Psoas muscle (tissue), 8 donors: ENCODE data around the gene FAM171A1. TPM values are rescaled to one million over a fixed set of nuclear protein-coding genes. Genes with fewer than 3 reads are reported as not detected.
"Not testable (repeated sequence)": the region's sequence is repeated elsewhere in the genome, so short reads cannot be mapped to it uniquely, and the experiment has no call there.

Experiments used
- ATAC-seq, 4 donors: fragments of 200-7000 bp; cut with Tn5 transposase; one replicate each; pipeline ENCODE4 v1.9.1; 2020; ENCODE audit warnings: moderate library complexity in 3 of 4, mild to moderate bottlenecking in 2 of 4
- DNase-seq, 2 donors: peaks; one replicate each; pipeline ENCODE4 v3.0.0-alpha.2; 2020
- H3K27ac ChIP-seq: fragments of 200-600 bp; one replicate; pipeline ENCODE4 v1.8.0; 2022
- H3K27me3 ChIP-seq, 3 donors: fragments of 200-600 bp in 1 of 3; one replicate each; pipeline versions ENCODE4 v1.6.1 to v1.8.0; 2013 to 2022; ENCODE audit warnings: low read length in 2 of 3, mild to moderate bottlenecking in 2 of 3, moderate library complexity in 1 of 3; ENCODE audit not compliant: insufficient read depth in 3 of 3
- H3K36me3 ChIP-seq, 2 donors: fragments of 200-600 bp in 1 of 2; one replicate each; pipeline versions ENCODE4 v1.6.1 to v1.8.0; 2013 to 2022; ENCODE audit warnings: low read depth in 1 of 2, mild to moderate bottlenecking in 1 of 2, moderate library complexity in 1 of 2; ENCODE audit not compliant: insufficient read depth in 1 of 2
- H3K4me1 ChIP-seq: fragments of 200-600 bp; one replicate; pipeline ENCODE4 v1.8.0; 2022
- H3K4me3 ChIP-seq: fragments of 200-600 bp; one replicate; pipeline ENCODE4 v1.8.0; 2022; ENCODE audit warnings: mild to moderate bottlenecking
- H3K9me3 ChIP-seq: fragments of 200-600 bp; one replicate; pipeline ENCODE4 v1.8.0; 2022
- WGBS, 3 donors: extraction: QIAGEN DNeasy Blood & Tissue Kit; methylation state at CpG; one replicate each; pipeline versions ENCODE4 v1.1.6 to v1.1.7; 2013; 5-methylcytosine and 5-hydroxymethylcytosine counted together
- intact Hi-C, 2 donors: fragments of 100-400 bp; cut with DNase I; formaldehyde crosslinking; loops; one replicate each; pipeline versions ENCODE4 v1.11.0 to v1.14.2; 2022
- polyA plus RNA-seq, 3 donors: library from polyadenylated mRNA; stranded (reverse); fragments of 200-250 nt; gene quantifications; one replicate each; pipeline ENCODE4 v1.2.3, GENCODE V29; 2013
- total RNA-seq, 4 donors: library from RNA; stranded (reverse); fragmentation: NEBNext Ultra II Directional in 2 of 4; extraction: Animal tissue kit (Norgen Biotek cat#: 25700) in 2 of 4; gene quantifications; one replicate each; pipeline versions ENCODE4 v1.2.1 to v1.2.4, GENCODE V29; 2021 to 2023
- TF ChIP-seq, protein P1 (sequence below): fragments of 200-600 bp; IDR thresholded peaks from one replicate; pipeline ENCODE4 v1.8.0; 2022; ENCODE audit warnings: antibody characterized with exemption
- donor health status: healthy with polysubstance abuse.
- donor health status: DM: no; HTN: no; CAD: no; lungs with moderate emphysema.
- donor health status: Bipolar disorder and iron deficiency.
- donor health status: healthy.
- donor health status: DM: yes; HTN: yes; CAD: no.
- donor health status: DM: no; HTN: no; CAD: no.
- donor health status: DM: no; HTN: no; CAD: no.
- donor health status: DM: yes; HTN: yes; CAD: no.

Gene FAM171A1
- total and polyA plus RNA-seq, 7 donors: 3.9 to 10.5 (median 5.0) TPM

DNA sequence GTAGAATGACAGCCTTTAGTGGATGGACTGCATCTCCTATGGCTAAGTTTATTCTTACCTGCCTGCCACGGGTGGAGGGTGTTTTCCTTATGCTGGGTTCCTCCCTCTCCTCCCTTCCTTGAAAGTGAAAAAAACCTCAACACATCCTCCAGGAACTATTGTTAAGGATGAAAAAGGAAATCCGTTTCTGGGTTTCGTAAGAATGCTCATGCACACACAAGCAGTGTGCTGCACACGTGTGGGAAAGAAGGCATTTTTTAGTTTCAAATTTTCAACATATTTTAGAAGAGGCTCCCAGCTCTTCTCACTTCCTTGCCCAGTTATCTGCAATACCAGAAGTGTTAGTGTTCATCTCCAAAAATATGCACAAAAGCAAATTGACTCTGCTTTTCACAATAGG is 90.6 kb downstream of the FAM171A1 start:
- 63 to 65% (median 64%) methylated on average over 4 of the region's 4 CpGs for WGBS, 3 donors
- Histone ChIP-seq H3K4me1 (no peaks in the 10 kb centered on the region), H3K4me3 (no peak overlapping the region), H3K27ac (no peak overlapping the region), H3K9me3 (no peaks in the 10 kb centered on the region), H3K27me3 (no peaks in the 10 kb centered on the region), H3K36me3 (no peaks in the 10 kb centered on the region)
- no peak for DNase-seq
- ATAC-seq: no peak
- TF ChIP-seq, protein P1, sequence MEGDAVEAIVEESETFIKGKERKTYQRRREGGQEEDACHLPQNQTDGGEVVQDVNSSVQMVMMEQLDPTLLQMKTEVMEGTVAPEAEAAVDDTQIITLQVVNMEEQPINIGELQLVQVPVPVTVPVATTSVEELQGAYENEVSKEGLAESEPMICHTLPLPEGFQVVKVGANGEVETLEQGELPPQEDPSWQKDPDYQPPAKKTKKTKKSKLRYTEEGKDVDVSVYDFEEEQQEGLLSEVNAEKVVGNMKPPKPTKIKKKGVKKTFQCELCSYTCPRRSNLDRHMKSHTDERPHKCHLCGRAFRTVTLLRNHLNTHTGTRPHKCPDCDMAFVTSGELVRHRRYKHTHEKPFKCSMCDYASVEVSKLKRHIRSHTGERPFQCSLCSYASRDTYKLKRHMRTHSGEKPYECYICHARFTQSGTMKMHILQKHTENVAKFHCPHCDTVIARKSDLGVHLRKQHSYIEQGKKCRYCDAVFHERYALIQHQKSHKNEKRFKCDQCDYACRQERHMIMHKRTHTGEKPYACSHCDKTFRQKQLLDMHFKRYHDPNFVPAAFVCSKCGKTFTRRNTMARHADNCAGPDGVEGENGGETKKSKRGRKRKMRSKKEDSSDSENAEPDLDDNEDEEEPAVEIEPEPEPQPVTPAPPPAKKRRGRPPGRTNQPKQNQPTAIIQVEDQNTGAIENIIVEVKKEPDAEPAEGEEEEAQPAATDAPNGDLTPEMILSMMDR: no peak
- intact Hi-C loops: no loop called here

DNA sequence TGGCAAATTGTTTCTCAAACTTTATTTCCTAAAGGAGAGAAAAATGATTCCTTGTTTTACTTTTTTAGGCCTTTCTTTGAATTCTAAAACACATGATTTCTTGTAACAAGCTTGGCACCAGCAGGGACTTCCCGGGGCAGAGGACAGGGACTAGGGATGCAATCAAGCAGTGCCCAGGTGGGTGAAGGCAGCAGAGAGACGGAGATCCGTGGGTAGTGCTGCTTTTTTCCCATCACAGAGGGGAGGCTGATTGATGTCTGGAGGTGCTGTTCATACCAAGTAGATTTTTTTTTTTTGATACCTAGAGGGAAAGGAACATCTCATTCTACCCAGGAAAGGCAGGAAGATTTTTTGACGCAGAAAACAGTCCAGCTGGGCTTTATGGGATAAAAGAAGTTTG is 91.9 kb downstream of the FAM171A1 start:
- TF ChIP-seq, protein P1: no peak
- DNase-seq (no peak), ATAC-seq (no peak)
- no peaks in the 10 kb centered on the region for H3K4me1 ChIP-seq
- intact Hi-C loops: no loop called here
- H3K27me3 ChIP-seq: no peaks in the 10 kb centered on the region
- no peaks in the 10 kb centered on the region for H3K36me3 ChIP-seq
- H3K4me3 ChIP-seq: no peak overlapping the region
- no peak overlapping the region for H3K27ac ChIP-seq
- no peaks in the 10 kb centered on the region for H3K9me3 ChIP-seq
- 90 to 95% (median 91%) methylated on average over 4 of the region's 4 CpGs for WGBS, 3 donors

DNA sequence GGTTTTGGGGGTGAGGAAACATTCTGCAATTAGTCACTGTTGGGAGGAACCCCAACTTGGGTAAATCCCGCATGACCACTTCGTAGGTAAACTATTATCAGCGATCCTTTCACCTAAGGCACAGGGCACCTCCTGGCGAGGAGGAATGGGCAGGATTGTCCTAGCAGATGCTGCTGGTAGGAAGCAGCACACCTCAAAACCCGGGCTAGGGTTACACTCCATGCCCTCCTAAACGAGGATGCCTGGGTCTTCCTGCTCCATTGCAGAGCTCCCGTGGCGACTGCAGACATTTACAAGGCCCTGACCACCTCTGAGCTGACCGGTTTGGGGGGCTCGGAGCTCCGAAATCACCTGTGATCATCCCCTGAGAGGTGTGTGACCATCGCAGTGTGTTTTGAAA is 92.3 kb downstream of the FAM171A1 start:
- WGBS, 3 donors: 93 to 97% (median 96%) methylated on average over 12 of the region's 12 CpGs
- intact Hi-C loops: no loop called here
- no peak for DNase-seq

DNA sequence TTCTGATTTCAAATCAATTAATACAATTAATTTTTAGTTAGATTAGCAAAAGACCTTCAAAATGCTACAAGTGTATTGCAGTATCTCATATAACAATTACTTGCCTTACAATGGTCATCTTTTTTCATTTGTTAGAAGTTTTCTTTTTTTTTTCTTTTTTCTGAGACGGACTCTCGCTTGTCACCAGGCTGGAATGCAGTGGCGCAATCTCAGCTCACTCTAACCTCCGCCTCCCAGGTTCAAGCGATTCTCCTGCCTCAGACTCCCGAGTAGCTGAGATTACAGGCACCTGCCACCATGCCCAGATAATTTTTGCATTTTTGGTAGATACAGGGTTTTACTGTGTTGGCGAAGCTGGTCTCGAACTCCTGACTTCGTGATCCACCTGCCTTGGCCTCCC is 95.0 kb downstream of the FAM171A1 start:
- ATAC-seq, DNase-seq, H3K4me1 ChIP-seq, intact Hi-C loops, H3K27me3 ChIP-seq, H3K36me3 ChIP-seq, H3K9me3 ChIP-seq, H3K4me3 ChIP-seq, H3K27ac ChIP-seq: not testable (repeated sequence)
- 89 to 93% (median 93%) methylated on average over 9 of the region's 9 CpGs for WGBS, 3 donors

More for the DNA sequence above, 92.3 kb downstream of the FAM171A1 start:
- no peaks in the 10 kb centered on the region for H3K4me1 ChIP-seq
- H3K9me3 ChIP-seq: no peaks in the 10 kb centered on the region
- H3K27ac ChIP-seq: no peak overlapping the region
- TF ChIP-seq, protein P1: no peak
- no peak for ATAC-seq
- H3K4me3 ChIP-seq: no peak overlapping the region
- H3K27me3 ChIP-seq: no peaks in the 10 kb centered on the region
- H3K36me3 ChIP-seq: no peaks in the 10 kb centered on the region

DNA sequence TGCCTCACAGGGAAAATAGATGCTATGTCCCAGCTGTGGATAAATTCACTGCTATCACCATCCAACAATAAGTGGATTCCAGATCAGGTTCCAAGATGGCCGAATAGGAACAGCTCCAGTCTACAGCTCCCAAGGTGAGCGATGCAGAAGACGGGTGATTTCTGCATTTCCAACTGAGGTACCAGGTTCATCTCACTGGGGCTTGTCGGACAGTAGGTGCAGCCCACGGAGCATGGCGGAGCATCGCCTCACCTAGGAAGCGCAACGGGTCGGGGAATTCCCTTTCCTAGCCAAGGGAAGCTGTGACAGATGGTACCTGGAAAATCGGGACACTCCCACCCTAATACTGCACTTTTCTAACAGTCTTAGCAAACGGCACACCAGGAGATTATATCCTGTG is 101.3 kb downstream of the FAM171A1 start:
- H3K27ac ChIP-seq, H3K36me3 ChIP-seq, DNase-seq, intact Hi-C loops, H3K4me1 ChIP-seq, ATAC-seq, H3K27me3 ChIP-seq, H3K9me3 ChIP-seq, H3K4me3 ChIP-seq: not testable (repeated sequence)
- 90 to 96% (median 96%) methylated on average over 12 of the region's 12 CpGs for WGBS, 3 donors

DNA sequence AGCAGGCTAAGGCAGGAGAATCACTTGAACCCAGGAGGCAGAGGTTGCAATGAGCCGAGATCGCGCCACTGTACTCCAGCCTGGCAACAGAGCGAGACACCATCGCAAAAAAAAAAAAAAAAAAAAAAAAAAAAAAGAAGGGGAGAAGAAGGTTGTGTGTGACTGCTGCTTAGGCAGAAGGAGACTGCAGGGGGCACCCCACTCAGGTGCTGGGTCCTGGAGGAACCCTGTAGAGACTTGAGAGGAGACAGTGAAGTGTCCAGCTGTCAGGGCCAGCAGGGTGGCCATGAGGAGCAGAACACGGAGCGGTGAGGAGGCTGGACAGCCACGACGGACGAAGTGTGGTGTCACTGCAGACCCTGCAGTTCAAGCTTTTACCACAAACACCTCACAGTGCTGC is 103.6 kb downstream of the FAM171A1 start:
- DNase-seq (no peak), ATAC-seq (no peak)
- H3K4me1 ChIP-seq: no peaks in the 10 kb centered on the region
- H3K27me3 ChIP-seq: no peaks in the 10 kb centered on the region
- intact Hi-C loops: no loop called here
- no peak overlapping the region for H3K4me3 ChIP-seq
- no peak overlapping the region for H3K27ac ChIP-seq
- H3K9me3 ChIP-seq: no peaks in the 10 kb centered on the region
- H3K36me3 ChIP-seq: no peaks in the 10 kb centered on the region
- 80 to 88% (median 83%) methylated on average over 8 to 10 of the region's 10 CpGs for WGBS, 3 donors
- TF ChIP-seq, protein P1: no peak
